Gastroesophageal sphincter (tissue), 4 donors: ENCODE results near the gene MARS1. TPM values are rescaled to one million over a fixed set of nuclear protein-coding genes. Genes with fewer than 3 reads are reported as not detected.

Experiments used
- ATAC-seq: fragments of 150-250 bp; one replicate; pipeline ENCODE4 v1.9.1; 2016; ENCODE audit warnings: mild to moderate bottlenecking, moderate library complexity
- H3K27ac ChIP-seq, 4 donors: fragments of 200-600 bp; sonication (generic) in 3 of 4; 1 replicate in 3 of 4; 2 replicates in 1 of 4; pipeline ENCODE4 v1.5.1; 2016 to 2019
- H3K27me3 ChIP-seq: fragments of 200-600 bp; sonication (generic); one replicate; pipeline ENCODE4 v1.5.1; 2019
- H3K36me3 ChIP-seq, 2 donors: fragments of 200-600 bp; sonication (generic); one replicate each; pipeline ENCODE4 v1.5.1; 2019; ENCODE audit warnings: control low read depth in 1 of 2
- H3K4me1 ChIP-seq, 3 donors: fragments of 200-600 bp; sonication (generic); 1 replicate in 2 of 3; 2 replicates in 1 of 3; pipeline ENCODE4 v1.5.1; 2016 to 2019; ENCODE audit warnings: control low read depth in 2 of 3
- H3K4me3 ChIP-seq, 2 donors: fragments of 200-600 bp; sonication (generic); one replicate each; pipeline ENCODE4 v1.5.1; 2019; ENCODE audit warnings: mild to moderate bottlenecking in 1 of 2, moderate library complexity in 1 of 2
- H3K9me3 ChIP-seq, 3 donors: fragments of 200-600 bp; sonication (generic); one replicate each; pipeline ENCODE4 v1.5.1; 2017 to 2019; ENCODE audit warnings: control low read depth in 2 of 3
- EP300 ChIP-seq: sonication (generic); formaldehyde crosslinking; IDR thresholded peaks from one replicate; pipeline ENCODE4 v1.6.1; 2017; ENCODE audit warnings: antibody characterized with exemption, mild to moderate bottlenecking
- POLR2A ChIP-seq, 2 donors: fragments of 450-650 bp; IDR thresholded peaks; one replicate each; pipeline ENCODE4 v1.6.1; 2017; ENCODE audit warnings: antibody characterized with exemption in 2 of 2, mild to moderate bottlenecking in 2 of 2, moderate library complexity in 1 of 2
- POLR2AphosphoS5 ChIP-seq: sonication (generic); formaldehyde crosslinking; IDR thresholded peaks from one replicate; pipeline ENCODE4 v1.6.1; 2017; ENCODE audit warnings: antibody characterized with exemption
- WGBS, 2 donors: methylation state at CpG; one replicate each; pipeline ENCODE4 v1.1.5; 2018; ENCODE audit warnings: low coverage in 1 of 2; 5-methylcytosine and 5-hydroxymethylcytosine counted together
- total RNA-seq, 4 donors: library from RNA; depleted of rRNA; stranded (reverse); fragments of >200 nt; gene quantifications; one replicate each; pipeline ENCODE4 v1.1.0, GENCODE V29; 2016
- TF ChIP-seq, protein P1 (sequence below), 4 experiments: fragments of 200-600 bp in 2 of 4; fragments of 450-650 bp in 2 of 4; sonication (generic) in 1 of 4; IDR thresholded peaks; one replicate each; pipeline ENCODE4 v1.5.1; 2017 to 2019; ENCODE audit warnings: antibody characterized with exemption in 4 of 4, mild to moderate bottlenecking in 2 of 4, moderate library complexity in 2 of 4

MARS1 gene
- total RNA-seq, 4 donors from 2014 or later = 67.4 to 209 (median 81.7) TPM

DNA sequence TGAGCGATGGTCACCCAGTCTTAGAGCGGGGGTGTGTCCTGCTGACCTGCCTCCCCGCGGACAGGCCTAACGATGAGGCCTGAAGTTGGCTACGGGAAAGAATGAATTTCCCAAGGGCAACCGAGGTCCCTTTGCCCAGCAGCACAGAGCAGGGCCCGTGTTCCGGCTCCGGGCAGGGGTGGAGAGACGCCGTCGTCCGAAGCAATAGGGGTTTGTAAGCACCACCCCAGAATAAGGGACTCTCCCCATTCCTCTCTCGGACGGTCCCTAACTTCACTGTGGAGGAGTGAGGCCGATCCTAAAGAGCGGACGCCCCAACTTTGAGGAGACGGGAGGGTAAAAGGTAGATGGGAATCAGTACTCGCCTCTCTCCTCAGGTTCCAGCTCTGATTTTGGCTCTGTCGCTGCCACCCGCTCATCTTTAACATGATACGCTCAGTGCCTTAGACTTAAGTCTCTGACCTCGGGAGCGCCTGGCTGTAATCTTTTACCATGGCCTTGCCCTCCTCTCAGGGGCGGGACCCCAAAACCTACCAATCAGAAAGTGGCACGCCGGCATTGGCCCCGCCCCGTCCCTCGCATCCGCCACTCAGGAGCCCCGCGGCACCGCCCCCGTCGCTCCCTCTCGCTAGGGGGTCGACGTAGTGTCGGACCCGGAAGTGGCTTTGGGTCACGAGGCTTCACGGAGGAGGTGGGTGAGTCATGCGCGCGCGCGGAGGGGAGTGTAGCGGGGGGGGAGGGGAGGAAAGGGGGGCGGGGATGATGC, 32.4 kb downstream of the MARS1 start, which contains the start of gene DDIT3:
DDIT3 (minus strand) TSS at position 462 of the 766 bp plus-strand sequence. CDS start 3,108 bp downstream, outside the sequence.
- 0 to 4% methylated on average over 10 to 11 of the region's 52 CpGs for WGBS, 2 donors
- Histone ChIP-seq H3K36me3 (peaks cover 0 to 38% of the 10 kb centered on the region in 2 donors), H3K4me3 (peak within 1 kb of the TSS; percentile 74 to 79), H3K27me3 (no peaks in the 10 kb centered on the region), H3K27ac (peak within 1 kb of the TSS; percentile 97 to 99 (median 98)), H3K4me1 (peaks cover 5 to 78% (median 51%) of the 10 kb centered on the region in 3 donors), H3K9me3 (no peaks in the 10 kb centered on the region)
- TF ChIP-seq EP300 (no peak), POLR2AphosphoS5 (peak; percentile 100), POLR2A (IDR thresholded peaks at IDR 0.05) (peak; percentile 98 to 99)
- TF ChIP-seq, protein P1, sequence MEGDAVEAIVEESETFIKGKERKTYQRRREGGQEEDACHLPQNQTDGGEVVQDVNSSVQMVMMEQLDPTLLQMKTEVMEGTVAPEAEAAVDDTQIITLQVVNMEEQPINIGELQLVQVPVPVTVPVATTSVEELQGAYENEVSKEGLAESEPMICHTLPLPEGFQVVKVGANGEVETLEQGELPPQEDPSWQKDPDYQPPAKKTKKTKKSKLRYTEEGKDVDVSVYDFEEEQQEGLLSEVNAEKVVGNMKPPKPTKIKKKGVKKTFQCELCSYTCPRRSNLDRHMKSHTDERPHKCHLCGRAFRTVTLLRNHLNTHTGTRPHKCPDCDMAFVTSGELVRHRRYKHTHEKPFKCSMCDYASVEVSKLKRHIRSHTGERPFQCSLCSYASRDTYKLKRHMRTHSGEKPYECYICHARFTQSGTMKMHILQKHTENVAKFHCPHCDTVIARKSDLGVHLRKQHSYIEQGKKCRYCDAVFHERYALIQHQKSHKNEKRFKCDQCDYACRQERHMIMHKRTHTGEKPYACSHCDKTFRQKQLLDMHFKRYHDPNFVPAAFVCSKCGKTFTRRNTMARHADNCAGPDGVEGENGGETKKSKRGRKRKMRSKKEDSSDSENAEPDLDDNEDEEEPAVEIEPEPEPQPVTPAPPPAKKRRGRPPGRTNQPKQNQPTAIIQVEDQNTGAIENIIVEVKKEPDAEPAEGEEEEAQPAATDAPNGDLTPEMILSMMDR (IDR thresholded peaks at IDR 0.05) = no peak
- peak; percentile 86 for ATAC-seq

DNA sequence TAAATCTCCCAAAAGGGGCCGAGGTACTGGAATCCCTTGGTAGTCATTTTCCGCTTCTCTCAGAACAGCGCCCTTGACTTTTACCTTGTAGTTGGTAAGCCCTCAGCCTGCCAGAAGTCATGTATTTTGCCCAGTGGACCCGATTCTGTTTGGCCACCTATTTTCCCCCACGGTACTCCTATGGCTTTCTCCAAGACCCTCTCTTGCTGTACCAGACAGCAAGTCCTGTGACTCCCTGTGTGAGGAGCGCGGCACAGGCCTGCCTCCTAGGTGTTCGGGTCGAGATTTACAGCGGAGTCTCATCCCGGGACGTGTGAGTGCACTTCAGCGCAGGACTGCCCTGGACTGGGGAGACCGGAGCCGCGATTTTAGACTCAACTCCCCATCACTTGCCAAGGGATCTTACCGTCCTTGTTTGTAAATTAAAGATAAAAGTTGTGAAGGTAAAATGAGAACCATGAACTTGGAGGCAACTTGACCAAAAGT, 33.7 kb downstream of the MARS1 start:
- no peak for TF ChIP-seq POLR2A (IDR thresholded peaks at IDR 0.05)
- TF ChIP-seq POLR2AphosphoS5 = no peak
- TF ChIP-seq, protein P1 (IDR thresholded peaks at IDR 0.05) = no peak
- no peak for TF ChIP-seq EP300
- H3K9me3 ChIP-seq = no peaks in the 10 kb centered on the region
- H3K4me3 ChIP-seq = peak overlapping the region in 1 of 2 donors; percentile 79
- ATAC-seq = no peak
- H3K27ac ChIP-seq = peak overlapping the region; percentile 97 to 99 (median 98)
- peaks cover 0 to 38% of the 10 kb centered on the region in 2 donors for H3K36me3 ChIP-seq
- WGBS, 2 donors = 57 to 65% methylated on average over 4 to 5 of the region's 17 CpGs
- no peaks in the 10 kb centered on the region for H3K27me3 ChIP-seq
- H3K4me1 ChIP-seq = peaks cover 5 to 83% (median 54%) of the 10 kb centered on the region in 3 donors

DNA sequence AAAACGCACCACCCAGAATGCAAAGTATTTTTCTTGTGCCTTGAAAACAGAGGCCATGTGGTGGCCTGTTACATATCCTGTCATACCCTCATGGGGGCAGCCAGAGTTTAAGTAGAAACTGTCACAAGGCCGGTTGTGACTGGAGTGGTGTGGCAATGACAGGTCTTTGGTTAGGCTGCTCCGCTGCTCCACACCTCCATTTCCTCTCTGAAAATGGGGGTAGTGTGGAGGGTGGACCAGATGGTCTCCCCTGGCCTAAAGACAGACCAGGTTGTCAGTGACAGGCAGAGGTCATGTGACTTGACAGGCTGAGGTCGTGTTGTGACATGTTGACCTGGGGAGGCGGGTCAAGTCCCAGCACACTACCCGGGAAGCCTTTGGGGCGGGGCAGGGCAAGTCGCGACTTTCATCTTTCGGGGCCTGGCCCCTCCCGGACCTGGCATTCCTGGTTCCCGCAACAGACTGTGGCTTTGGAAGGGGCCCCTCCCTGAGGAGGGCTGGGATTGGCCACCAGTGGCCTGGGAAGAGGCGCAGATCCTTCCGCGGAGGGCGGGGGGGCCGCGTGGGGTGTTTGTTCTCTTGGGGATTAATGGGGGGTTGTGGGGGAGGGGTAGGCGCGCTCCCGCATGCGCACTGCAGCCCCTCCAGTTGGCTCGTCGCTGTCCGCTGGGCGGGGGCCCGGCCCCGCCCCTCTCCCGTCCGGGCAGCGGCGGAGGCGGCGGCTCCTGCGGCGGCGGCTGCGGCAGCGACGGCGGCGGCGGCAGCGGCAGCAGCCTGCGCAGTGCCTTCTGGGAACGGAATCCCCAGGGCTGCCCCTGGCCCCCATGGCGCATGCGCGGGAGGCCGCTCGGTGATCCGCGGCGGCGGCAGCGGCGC, 34.4 kb downstream of the MARS1 start, which contains the start of gene MBD6:
MBD6 (plus strand) TSS at position 814 of the 876 bp plus-strand sequence. CDS start 1,480 bp downstream, outside the sequence.
- peaks cover 5 to 78% (median 53%) of the 10 kb centered on the region in 3 donors for H3K4me1 ChIP-seq
- H3K27ac ChIP-seq = peak within 1 kb of the TSS; percentile 97 to 99 (median 98)
- 0 to 25% methylated on average over 2 of the region's 57 CpGs for WGBS, 2 donors
- peak within 1 kb of the TSS; percentile 79 to 92 for H3K4me3 ChIP-seq
- peak; percentile 24 to 35 for TF ChIP-seq POLR2A (IDR thresholded peaks at IDR 0.05)
- peak; percentile 81 for TF ChIP-seq POLR2AphosphoS5
- TF ChIP-seq, protein P1 (IDR thresholded peaks at IDR 0.05) = no peak
- peaks cover 0 to 38% of the 10 kb centered on the region in 2 donors for H3K36me3 ChIP-seq
- no peaks in the 10 kb centered on the region for H3K27me3 ChIP-seq
- peak; percentile 76 for ATAC-seq
- H3K9me3 ChIP-seq = no peaks in the 10 kb centered on the region

DNA sequence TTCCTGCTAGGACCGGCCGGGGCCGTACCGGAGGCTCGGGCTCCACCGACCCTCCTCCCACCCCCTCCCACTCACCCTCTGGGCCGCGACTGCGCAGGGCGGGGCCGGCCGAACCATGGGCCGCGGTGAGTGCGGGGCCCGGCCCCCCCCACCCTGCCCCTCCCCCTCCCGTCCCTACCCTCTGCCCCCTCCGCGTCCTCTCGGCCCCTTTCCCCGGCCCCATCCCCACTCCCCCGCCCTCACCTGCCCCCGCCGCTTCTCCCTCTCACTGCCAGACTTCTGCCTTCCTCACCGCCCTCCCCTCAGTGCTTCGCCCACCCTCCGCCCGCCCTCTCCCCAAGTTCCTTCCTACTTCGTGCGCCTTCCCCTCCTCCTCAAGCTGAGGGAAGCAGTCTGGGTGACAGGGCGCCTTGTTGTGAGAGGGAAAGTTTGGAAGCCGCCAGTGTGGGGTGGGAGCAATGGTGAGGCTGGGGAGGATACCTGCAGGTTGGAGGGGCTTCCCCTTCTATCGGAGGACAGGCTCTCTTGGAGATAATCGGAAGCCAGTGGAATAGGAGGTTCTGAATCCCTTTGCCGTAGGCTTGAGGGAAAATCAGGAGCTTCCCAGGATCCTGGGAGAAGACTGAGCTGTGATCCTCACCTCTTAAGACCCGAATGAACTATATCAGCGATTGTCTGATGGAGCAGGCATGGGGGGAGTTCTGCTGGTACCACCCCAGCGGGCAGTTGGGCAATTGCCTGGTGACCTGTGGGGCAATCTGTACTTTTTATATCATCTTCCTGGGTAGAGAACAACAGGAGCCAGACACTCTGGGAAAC, 35.2 kb downstream of the MARS1 start:
- H3K9me3 ChIP-seq = no peaks in the 10 kb centered on the region
- H3K27me3 ChIP-seq = no peaks in the 10 kb centered on the region
- TF ChIP-seq, protein P1 (IDR thresholded peaks at IDR 0.05) = peak in 1 of 4 experiments; percentile 7
- peak in 1 of 2 donors; percentile 49 for TF ChIP-seq POLR2A (IDR thresholded peaks at IDR 0.05)
- no peak for TF ChIP-seq POLR2AphosphoS5
- TF ChIP-seq EP300 = no peak
- WGBS, 2 donors = 0% methylated on average over 6 of the region's 38 CpGs; no CpG with 5 or more reads in 1 of the 2 donors
- H3K4me3 ChIP-seq = peak overlapping the region; percentile 79 to 92
- H3K27ac ChIP-seq = peak overlapping the region; percentile 88 to 99 (median 98)
- H3K36me3 ChIP-seq = peaks cover 0 to 43% of the 10 kb centered on the region in 2 donors
- H3K4me1 ChIP-seq = peaks cover 0 to 70% (median 45%) of the 10 kb centered on the region in 3 donors
- no peak for ATAC-seq
